ENCODE data around the gene MRNIP. TPM values are rescaled to one million over a fixed set of nuclear protein-coding genes. Genes with fewer than 3 reads are reported as not detected.

The MRNIP gene
- total RNA-seq, 1 donor, result 11.0 TPM

GRCh38 chr5:179795863-179796833, 62.5 kb downstream of the MRNIP start:
- H3K4me3 ChIP-seq (ENCODE audit: low read depth, low read length), result peak overlapping the region; percentile 60
- TF ChIP-seq CTCF (IDR thresholded peaks at IDR 0.05; ENCODE audit: insufficient read depth, low read length), result peak; percentile 47
- DNase-seq (ENCODE audit: low read depth), result peak; percentile 70

- H3K4me3 ChIP-seq (ENCODE audit: low read depth, low read length), result peak overlapping the region; percentile 60
- no peak for DNase-seq (ENCODE audit: low read depth)
- no peak for TF ChIP-seq CTCF (IDR thresholded peaks at IDR 0.05; ENCODE audit: insufficient read depth, low read length)
Measured at GRCh38 chr5:179795049-179795862, 63.4 kb downstream of the MRNIP start.

- no peak for DNase-seq (ENCODE audit: low read depth)
- no peak for TF ChIP-seq CTCF (IDR thresholded peaks at IDR 0.05; ENCODE audit: insufficient read depth, low read length)
- H3K4me3 ChIP-seq (ENCODE audit: low read depth, low read length), result peak overlapping the region; percentile 53
Measured at GRCh38 chr5:179794575-179794974, 64.0 kb downstream of the MRNIP start.

- H3K4me3 ChIP-seq (ENCODE audit: low read depth, low read length), result peak overlapping the region; percentile 53
- no peak for DNase-seq (ENCODE audit: low read depth)
- TF ChIP-seq CTCF (IDR thresholded peaks at IDR 0.05; ENCODE audit: insufficient read depth, low read length), result no peak
Measured at GRCh38 chr5:179794171-179794570, 64.4 kb downstream of the MRNIP start.

GRCh38 chr5:179793468-179794139, 65.0 kb downstream of the MRNIP start, which contains the start of gene LTC4S:
Gene LTC4S, plus strand, starts transcription at chr5:179793986. Its CDS starts 95 bp downstream, at chr5:179794081.
- DNase-seq (ENCODE audit: low read depth), result peak; percentile 80
- no peak for TF ChIP-seq CTCF (IDR thresholded peaks at IDR 0.05; ENCODE audit: insufficient read depth, low read length)
- peak within 1 kb of the TSS; percentile 53 for H3K4me3 ChIP-seq (ENCODE audit: low read depth, low read length)
